ENCODE results near the gene F2. TPM values are rescaled to one million over a fixed set of nuclear protein-coding genes. Genes with fewer than 3 reads are reported as not detected.

F2 gene
- total RNA-seq, 2 experiments from 2014 or later: not detected

GRCh38 chr11:46778416-46778815 is 59.4 kb downstream of the F2 start:
- ChIA-PET POLR2A (no interaction called here), CTCF (no interaction called here)
- DNase-seq (no peak), ATAC-seq (ENCODE audit: poor library complexity) (no peak)
- H3K4me3 Mint-ChIP-seq: no peak overlapping the region
- TF ChIP-seq, protein P1, sequence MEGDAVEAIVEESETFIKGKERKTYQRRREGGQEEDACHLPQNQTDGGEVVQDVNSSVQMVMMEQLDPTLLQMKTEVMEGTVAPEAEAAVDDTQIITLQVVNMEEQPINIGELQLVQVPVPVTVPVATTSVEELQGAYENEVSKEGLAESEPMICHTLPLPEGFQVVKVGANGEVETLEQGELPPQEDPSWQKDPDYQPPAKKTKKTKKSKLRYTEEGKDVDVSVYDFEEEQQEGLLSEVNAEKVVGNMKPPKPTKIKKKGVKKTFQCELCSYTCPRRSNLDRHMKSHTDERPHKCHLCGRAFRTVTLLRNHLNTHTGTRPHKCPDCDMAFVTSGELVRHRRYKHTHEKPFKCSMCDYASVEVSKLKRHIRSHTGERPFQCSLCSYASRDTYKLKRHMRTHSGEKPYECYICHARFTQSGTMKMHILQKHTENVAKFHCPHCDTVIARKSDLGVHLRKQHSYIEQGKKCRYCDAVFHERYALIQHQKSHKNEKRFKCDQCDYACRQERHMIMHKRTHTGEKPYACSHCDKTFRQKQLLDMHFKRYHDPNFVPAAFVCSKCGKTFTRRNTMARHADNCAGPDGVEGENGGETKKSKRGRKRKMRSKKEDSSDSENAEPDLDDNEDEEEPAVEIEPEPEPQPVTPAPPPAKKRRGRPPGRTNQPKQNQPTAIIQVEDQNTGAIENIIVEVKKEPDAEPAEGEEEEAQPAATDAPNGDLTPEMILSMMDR (IDR thresholded peaks at IDR 0.05): no peak
- H3K9me3 Mint-ChIP-seq: no peaks in the 10 kb centered on the region
- no peak overlapping the region for H3K4me3 ChIP-seq (ENCODE audit: low read length)
- intact Hi-C loops (cut with DNase I, micrococcal nuclease): no loop called here
- no peaks in the 10 kb centered on the region for H3K27me3 Mint-ChIP-seq
- no peak overlapping the region for H3K27ac ChIP-seq (ENCODE audit: low read depth in 1 of 2, low read length in 2 of 2)
- H3K4me1 ChIP-seq (ENCODE audit: insufficient read depth, low read length): no peaks in the 10 kb centered on the region
- peaks cover 92% of the 10 kb centered on the region for H3K36me3 Mint-ChIP-seq (ENCODE audit: low read depth)
- no peaks in the 10 kb centered on the region for H3K4me1 Mint-ChIP-seq (ENCODE audit: low read depth)
- no peak overlapping the region for H3K27ac Mint-ChIP-seq
- H3K36me3 ChIP-seq (ENCODE audit: insufficient read depth, low read length): peaks cover 58% of the 10 kb centered on the region
- no peaks in the 10 kb centered on the region for H3K27me3 ChIP-seq (ENCODE audit: control insufficient read depth in 1 of 2, insufficient read depth in 2 of 2, low read length in 2 of 2)
- no peaks in the 10 kb centered on the region for H3K9me3 ChIP-seq (ENCODE audit: control insufficient read depth in 1 of 2, insufficient read depth in 1 of 2, low read length in 2 of 2)

Small RNA genes within 50 kb of the gene (microRNA-seq; reads per million reads assigned to microRNA genes)
- gene MIR5582 (ENCODE audit: borderline microRNAs expressed, borderline replicate concordance): not detected

Other genes starting within 250 kb of the F2 start
- gene AMBRA1, start 125.2 kb upstream of the F2 start, total RNA-seq: 10 to 100 TPM; 29.4 to 31.9 TPM
- 10 to 100 TPM; 18.2 to 18.7 TPM for gene HARBI1, start 102.0 kb upstream of the F2 start, total RNA-seq
- 100 to 1,000 TPM in 1 of 2 experiments, 10 to 100 TPM in 1; 95.7 to 102 TPM for gene ATG13, start 101.7 kb upstream of the F2 start, total RNA-seq
- gene ARHGAP1, start 18.6 kb upstream of the F2 start, total RNA-seq: 10 to 100 TPM; 33.7 to 36.3 TPM
- 10 to 100 TPM; 22.7 to 23.0 TPM for gene ZNF408, start 18.2 kb upstream of the F2 start, total RNA-seq
- 10 to 100 TPM; 23.2 to 26.9 TPM for gene CKAP5, start 127.1 kb downstream of the F2 start, total RNA-seq
- not detected for gene LRP4, start 199.3 kb downstream of the F2 start, total RNA-seq
- gene CSTPP1, start 217.5 kb downstream of the F2 start, total RNA-seq: 1 to 10 TPM; 6.6 to 7.3 TPM